GM10847 (cell line): Measurements from ENCODE around the gene ABCG1.

Experiments used
- POLR2A ChIP-seq: IDR thresholded peaks from 2 replicates; pipeline ENCODE4 v1.6.1; 2011; ENCODE audit not compliant: insufficient read length; ENCODE audit errors: extremely low read depth

Gene ABCG1

GRCh38 chr21:42315296-42315891 lies 96.5 kb downstream of the ABCG1 start, which contains the start of gene TFF3:
Gene TFF3, minus strand, starts transcription at chr21:42315409. Its CDS starts 35 bp downstream, at chr21:42315374.
- TF ChIP-seq POLR2A: no peak

DNA sequence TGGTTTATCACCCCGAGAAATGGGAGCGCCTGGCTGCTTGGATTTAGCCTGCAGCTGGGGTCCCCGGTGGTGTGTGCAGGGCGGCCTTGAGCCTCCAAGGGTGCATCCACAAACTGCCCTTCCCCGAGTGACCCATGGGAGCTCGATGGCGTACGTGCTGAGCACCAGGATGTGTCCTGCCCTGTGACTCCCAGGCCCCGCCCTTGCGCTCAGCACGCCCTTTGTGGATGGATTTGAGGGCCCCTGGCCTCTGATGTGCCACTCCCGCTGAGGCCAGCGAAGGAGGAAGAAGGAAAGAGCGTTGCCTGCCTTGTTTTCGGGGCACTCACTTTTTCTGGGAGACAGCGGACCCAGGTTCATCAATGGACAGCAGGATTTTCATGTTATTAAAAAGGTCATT lies 98.0 kb downstream of the ABCG1 start:
- no peak for TF ChIP-seq POLR2A

DNA sequence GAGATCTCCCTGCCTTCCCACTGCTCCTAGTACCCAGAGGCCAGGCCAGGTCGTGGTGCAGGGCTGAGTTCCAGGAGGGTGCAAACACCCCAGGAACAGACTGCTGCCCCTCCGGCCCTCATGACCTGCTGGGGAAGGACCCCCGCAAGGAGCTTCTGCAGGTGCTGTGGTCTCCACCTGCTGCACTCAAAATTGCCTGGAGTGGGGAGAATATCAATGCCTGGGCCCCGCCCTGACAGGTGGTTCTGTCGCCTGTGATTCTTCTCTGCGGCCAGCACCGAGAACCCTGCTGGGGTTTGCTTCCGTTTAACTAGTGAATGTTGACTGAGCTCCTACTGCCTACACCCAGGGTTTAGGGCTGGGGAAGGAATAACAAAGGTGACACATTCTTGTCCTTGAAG lies 98.4 kb downstream of the ABCG1 start:
- no peak for TF ChIP-seq POLR2A

DNA sequence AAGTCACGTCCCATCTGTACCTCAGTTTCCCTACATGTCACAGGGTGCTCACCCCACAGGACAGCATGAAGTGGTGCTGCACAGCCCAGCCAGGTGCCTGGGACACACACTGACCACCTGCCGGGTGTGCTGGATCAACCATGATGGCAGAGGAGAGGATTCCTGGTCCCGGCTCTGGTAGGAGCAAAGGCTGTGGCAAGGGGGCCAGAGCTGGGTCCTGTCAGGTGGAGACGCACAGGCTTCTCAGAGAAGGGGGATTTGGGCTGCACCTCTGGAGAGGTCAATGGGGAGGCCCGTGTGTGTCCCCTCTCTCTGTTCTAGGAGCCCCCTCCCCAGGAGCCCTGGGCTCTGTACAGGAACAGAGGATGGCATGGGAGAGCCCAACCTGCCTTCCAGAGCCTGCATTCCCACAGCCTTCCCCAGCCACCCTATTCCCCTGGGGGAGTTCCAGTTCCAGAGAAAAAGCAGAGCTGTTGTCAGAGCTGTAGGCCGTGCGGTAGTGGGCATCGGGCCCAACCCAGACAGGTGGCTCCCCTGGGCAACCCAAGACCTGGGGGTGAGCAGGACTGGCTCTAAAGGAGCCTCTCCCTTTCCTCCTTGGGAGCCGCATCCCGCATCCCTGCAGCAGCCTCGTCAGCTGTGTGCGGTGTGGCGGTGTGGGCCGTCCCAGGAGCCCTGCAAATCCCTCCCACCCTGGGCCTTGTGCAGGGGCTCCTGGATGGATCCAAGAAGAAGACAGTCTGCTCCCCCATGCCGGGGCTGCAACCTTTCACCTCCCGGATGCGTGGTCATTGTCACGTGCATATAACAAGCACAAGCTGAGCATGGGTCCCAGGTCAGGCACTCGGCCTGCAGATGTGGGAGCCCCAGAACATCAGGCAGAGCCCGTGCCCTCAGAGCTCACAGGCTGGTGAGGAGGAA lies 99.1 kb downstream of the ABCG1 start:
- no peak for TF ChIP-seq POLR2A

- no peak for TF ChIP-seq POLR2A
These were observed 100.4 kb downstream of the ABCG1 start for GRCh38 chr21:42319376-42319775.

GRCh38 chr21:42319851-42320572 lies 101.1 kb downstream of the ABCG1 start:
- TF ChIP-seq POLR2A: no peak

GRCh38 chr21:42320791-42321190 lies 101.9 kb downstream of the ABCG1 start:
- no peak for TF ChIP-seq POLR2A

DNA sequence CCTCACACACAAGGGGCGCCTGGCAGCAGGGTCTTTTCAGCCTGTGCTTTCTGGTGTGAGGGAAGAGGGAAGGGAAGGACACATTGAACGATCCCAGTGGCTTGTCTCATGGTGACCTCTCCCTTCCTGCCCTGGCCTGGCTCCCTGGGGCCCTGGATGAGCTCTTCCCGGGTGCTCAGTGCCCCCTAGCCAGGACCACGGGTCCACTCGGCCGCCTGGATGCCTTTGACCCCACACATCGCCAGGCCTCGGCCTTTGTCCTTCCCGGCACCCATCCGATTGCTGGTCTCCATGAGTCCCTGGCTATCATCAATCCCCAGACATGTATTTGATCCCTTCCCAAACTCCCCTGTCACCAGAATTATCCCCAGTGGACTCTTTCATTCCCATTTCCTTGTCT lies 102.3 kb downstream of the ABCG1 start:
- TF ChIP-seq POLR2A: no peak

GRCh38 chr21:42321845-42322244 lies 102.9 kb downstream of the ABCG1 start:
- no peak for TF ChIP-seq POLR2A

- no peak for TF ChIP-seq POLR2A
These were observed 106.0 kb downstream of the ABCG1 start for GRCh38 chr21:42324896-42325295.

- no peak for TF ChIP-seq POLR2A
These were observed 111.7 kb downstream of the ABCG1 start for GRCh38 chr21:42330380-42331371.

DNA sequence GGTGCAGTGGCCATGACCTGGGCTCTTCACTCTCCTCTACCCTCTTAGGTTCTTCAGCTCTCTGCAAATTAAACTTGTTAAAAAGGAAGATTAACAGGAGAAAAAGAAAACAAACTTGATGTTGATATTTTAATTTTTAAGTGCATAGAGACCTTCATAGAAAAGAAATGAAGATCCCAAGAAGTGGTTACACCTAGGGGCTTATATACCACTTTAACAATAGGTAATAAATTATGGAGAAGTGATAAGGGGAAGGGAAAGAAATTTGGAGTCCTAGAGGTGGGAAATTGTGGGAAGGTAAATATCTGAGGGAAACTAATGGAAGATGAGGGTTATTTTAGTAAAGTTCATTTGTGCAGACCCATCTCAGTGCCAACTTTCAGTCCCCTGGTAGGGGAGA lies 112.7 kb downstream of the ABCG1 start:
- no peak for TF ChIP-seq POLR2A

DNA sequence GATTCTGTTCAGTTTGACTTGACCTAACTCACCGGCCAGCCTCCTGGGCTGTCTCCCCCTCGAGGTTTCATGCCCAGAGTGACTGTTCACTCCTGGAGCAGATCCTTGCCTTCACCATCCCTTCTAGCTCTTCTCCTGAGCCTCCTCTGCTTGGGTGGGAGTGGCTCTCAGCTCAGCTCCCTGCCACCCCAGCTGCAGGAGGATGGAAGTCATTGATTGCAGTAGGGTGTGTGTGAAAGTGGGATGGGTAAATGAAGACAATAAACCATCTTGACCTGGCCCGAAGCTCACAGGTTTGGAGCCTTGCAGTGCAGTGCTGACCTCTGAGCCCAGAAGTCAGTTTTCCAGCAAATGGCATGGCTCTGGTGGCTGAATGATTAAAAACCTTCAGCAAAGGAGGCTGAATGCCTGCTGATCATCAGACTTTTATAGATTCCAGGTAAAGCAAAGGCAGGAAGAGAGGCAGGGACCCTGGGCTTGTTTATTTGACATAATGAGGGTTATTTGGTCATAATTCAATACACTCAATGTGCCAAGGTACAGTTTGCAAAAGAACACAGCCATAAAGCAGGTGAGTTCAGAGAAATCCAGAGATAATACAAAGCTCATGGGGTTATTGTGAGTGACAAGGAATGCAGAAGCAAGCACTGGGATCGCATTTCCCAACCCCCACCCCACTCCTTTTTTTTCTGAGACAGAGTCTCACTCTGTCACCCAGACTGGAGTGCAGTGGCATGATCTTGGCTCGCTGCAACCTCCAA lies 113.8 kb downstream of the ABCG1 start:
- no peak for TF ChIP-seq POLR2A

GRCh38 chr21:42336054-42336453 lies 117.1 kb downstream of the ABCG1 start:
- TF ChIP-seq POLR2A: no peak
